ENCODE data around the gene PHACTR2.

The PHACTR2 gene

GRCh38 chr6:143744551-143745165 lies 66.9 kb downstream of the PHACTR2 start:
- no peak for TF ChIP-seq CTCF (IDR thresholded peaks at IDR 0.05; ENCODE audit: extremely low read depth, insufficient read depth, missing control alignments)
- in situ Hi-C loops (cut with MboI; ENCODE audit: low pct_unique_long_range_greater_than_20kb, low sequenced_read_pairs, unreplicated experiment): no loop called here
- DNase-seq (ENCODE audit: low spot score): no peak

GRCh38 chr6:143745166-143746133 lies 67.7 kb downstream of the PHACTR2 start:
- no peak for TF ChIP-seq CTCF (IDR thresholded peaks at IDR 0.05; ENCODE audit: extremely low read depth, insufficient read depth, missing control alignments)
- DNase-seq (ENCODE audit: low spot score): no peak
- in situ Hi-C loops (cut with MboI; ENCODE audit: low pct_unique_long_range_greater_than_20kb, low sequenced_read_pairs, unreplicated experiment): no loop called here

GRCh38 chr6:143746202-143747119 lies 68.7 kb downstream of the PHACTR2 start:
- DNase-seq (ENCODE audit: low spot score): no peak
- in situ Hi-C loops (cut with MboI; ENCODE audit: low pct_unique_long_range_greater_than_20kb, low sequenced_read_pairs, unreplicated experiment): no loop called here
- no peak for TF ChIP-seq CTCF (IDR thresholded peaks at IDR 0.05; ENCODE audit: extremely low read depth, insufficient read depth, missing control alignments)

- TF ChIP-seq CTCF (IDR thresholded peaks at IDR 0.05; ENCODE audit: extremely low read depth, insufficient read depth, missing control alignments): no peak
- no peak for DNase-seq (ENCODE audit: low spot score)
- in situ Hi-C loops (cut with MboI; ENCODE audit: low pct_unique_long_range_greater_than_20kb, low sequenced_read_pairs, unreplicated experiment): no loop called here
Observed at GRCh38 chr6:143747347-143747842, 69.6 kb downstream of the PHACTR2 start.

GRCh38 chr6:143749891-143750290 lies 72.1 kb downstream of the PHACTR2 start:
- TF ChIP-seq CTCF (IDR thresholded peaks at IDR 0.05; ENCODE audit: extremely low read depth, insufficient read depth, missing control alignments): no peak
- no peak for DNase-seq (ENCODE audit: low spot score)
- in situ Hi-C loops (cut with MboI; ENCODE audit: low pct_unique_long_range_greater_than_20kb, low sequenced_read_pairs, unreplicated experiment): no loop called here

GRCh38 chr6:143750877-143751276 lies 73.1 kb downstream of the PHACTR2 start:
- in situ Hi-C loops (cut with MboI; ENCODE audit: low pct_unique_long_range_greater_than_20kb, low sequenced_read_pairs, unreplicated experiment): no loop called here
- TF ChIP-seq CTCF (IDR thresholded peaks at IDR 0.05; ENCODE audit: extremely low read depth, insufficient read depth, missing control alignments): no peak
- DNase-seq (ENCODE audit: low spot score): no peak

Measured in GM13977 (cell line).